Stimulated activated naive CD8-positive, alpha-beta T cell treated with anti-CD3 and anti-CD28 coated beads, Interleukin-15, amount 100 ng/mL, for 72 hours (primary cell): ENCODE data around the gene NAB1.
"Not testable (repeated sequence)": the region's sequence is repeated elsewhere in the genome, so short reads cannot be mapped to it uniquely, and the experiment has no call there.

Experiments
- ATAC-seq: fragments of 150-1000 bp; cut with Tn5 transposase; 2 replicates; pipeline ENCODE4 v1.10.0; 2021; ENCODE audit warnings: mild to moderate bottlenecking, moderate library complexity
- DNase-seq, 2 donors: peaks; one replicate each; pipeline ENCODE4 v3.0.0; 2021 to 2022
- H3K27ac Mint-ChIP-seq, 2 donors: one replicate each; pipeline ENCODE4 v1.8.0; 2022; ENCODE audit warnings: mild to moderate bottlenecking in 2 of 2, mixed read lengths in 2 of 2, moderate library complexity in 2 of 2
- H3K27me3 Mint-ChIP-seq: one replicate; pipeline ENCODE4 v1.8.0; 2022; ENCODE audit warnings: mixed read lengths
- H3K4me1 Mint-ChIP-seq: one replicate; pipeline ENCODE4 v1.8.0; 2022; ENCODE audit warnings: mild to moderate bottlenecking, mixed read lengths
- H3K4me3 Mint-ChIP-seq, 2 donors: one replicate each; pipeline ENCODE4 v1.8.0; 2022; ENCODE audit warnings: mild to moderate bottlenecking in 2 of 2, mixed read lengths in 2 of 2, moderate library complexity in 1 of 2
- H3K9me3 Mint-ChIP-seq, 2 donors: one replicate each; pipeline ENCODE4 v1.8.0; 2022; ENCODE audit warnings: mixed read lengths in 2 of 2

NAB1 gene, protein sequence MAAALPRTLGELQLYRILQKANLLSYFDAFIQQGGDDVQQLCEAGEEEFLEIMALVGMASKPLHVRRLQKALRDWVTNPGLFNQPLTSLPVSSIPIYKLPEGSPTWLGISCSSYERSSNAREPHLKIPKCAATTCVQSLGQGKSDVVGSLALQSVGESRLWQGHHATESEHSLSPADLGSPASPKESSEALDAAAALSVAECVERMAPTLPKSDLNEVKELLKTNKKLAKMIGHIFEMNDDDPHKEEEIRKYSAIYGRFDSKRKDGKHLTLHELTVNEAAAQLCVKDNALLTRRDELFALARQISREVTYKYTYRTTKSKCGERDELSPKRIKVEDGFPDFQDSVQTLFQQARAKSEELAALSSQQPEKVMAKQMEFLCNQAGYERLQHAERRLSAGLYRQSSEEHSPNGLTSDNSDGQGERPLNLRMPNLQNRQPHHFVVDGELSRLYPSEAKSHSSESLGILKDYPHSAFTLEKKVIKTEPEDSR

DNA sequence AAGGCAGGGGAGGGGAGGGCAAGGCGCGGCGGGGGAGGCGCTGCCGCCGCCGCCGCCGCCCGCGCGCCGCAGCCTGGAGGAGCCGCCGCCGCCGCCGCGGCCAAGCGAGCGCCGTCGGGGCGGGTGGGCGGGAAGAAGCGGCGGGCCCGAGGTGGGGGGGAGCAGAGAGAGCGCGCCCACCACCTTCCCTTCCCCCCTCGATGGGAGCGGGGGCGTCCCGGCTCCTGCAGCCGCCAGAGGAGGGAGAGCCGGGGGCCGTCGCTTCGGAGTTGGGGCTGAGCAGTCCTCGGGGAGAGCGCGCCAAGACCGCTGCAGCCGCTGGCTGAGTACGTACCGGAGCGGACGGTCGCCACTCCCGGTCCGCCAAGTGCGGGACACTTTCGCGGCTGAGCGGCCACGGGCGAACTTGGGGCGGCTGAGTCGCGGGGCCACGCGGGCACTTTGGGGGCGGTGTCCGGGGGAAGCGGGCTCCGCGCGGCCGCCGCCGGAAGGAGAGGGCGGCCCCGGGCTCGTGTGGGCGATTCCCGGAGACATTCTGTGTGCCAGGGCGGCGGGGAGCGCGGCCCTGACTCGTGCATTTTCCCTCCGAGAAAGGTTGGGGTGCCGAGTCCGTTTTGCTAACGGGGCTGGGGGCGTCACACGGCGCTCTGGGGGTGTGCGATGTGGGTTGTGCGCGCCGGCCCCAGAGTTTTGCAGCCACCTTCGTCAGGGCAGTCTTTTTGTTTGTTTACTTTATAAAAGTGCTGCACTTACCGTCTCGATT, at the start of gene NAB1:
Gene NAB1 (plus strand): TSS at position 49 of the 763 bp plus-strand sequence. CDS start 10,094 bp downstream, outside the sequence.
- peak within 1 kb of the TSS; percentile 94 for H3K27ac Mint-ChIP-seq
- H3K9me3 Mint-ChIP-seq: no peaks in the 10 kb centered on the region
- peak; percentile 63 to 65 for DNase-seq
- ATAC-seq: peak; percentile 75
- peak within 1 kb of the TSS; percentile 90 to 96 for H3K4me3 Mint-ChIP-seq
- H3K4me1 Mint-ChIP-seq: peaks cover 33% of the 10 kb centered on the region
- no peaks in the 10 kb centered on the region for H3K27me3 Mint-ChIP-seq

DNA sequence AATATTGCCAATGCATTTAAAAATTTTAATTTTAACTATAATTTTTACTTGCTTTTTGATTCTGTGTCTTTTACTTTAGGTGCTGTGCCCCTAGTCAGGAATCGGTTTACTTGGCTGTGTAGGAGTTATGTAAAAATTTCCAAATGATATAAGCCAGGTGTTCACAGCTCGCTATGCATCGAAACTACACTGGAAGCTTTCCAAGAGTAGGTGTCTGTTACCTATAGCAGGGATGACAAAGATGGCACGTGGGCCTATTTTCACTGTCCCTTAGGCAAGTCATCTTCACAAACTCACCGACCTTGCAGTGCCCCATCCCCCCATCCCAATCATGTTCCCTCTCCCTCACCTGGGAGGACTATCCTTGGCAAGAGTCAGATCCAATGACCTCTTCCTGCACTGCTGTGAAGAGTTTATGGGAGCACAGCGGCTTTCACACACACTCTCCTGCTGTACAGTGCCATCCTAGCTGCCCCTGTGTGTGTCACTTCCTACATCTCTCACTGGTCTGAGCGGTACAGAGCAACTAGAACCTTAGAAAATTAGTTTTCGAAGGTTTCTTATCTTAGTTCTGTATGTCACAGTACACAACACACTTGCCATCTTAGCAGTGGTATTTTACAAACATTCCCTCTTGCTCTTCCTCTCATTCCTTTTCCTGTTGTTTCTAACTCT, 49.2 kb upstream of the NAB1 start:
- H3K27ac Mint-ChIP-seq: peak overlapping the region in 1 of 2 donors; percentile 73
- peaks cover 13% of the 10 kb centered on the region for H3K4me1 Mint-ChIP-seq
- no peak overlapping the region for H3K4me3 Mint-ChIP-seq
- H3K9me3 Mint-ChIP-seq: no peaks in the 10 kb centered on the region
- H3K27me3 Mint-ChIP-seq: no peaks in the 10 kb centered on the region
- ATAC-seq (no peak), DNase-seq (no peak)

DNA sequence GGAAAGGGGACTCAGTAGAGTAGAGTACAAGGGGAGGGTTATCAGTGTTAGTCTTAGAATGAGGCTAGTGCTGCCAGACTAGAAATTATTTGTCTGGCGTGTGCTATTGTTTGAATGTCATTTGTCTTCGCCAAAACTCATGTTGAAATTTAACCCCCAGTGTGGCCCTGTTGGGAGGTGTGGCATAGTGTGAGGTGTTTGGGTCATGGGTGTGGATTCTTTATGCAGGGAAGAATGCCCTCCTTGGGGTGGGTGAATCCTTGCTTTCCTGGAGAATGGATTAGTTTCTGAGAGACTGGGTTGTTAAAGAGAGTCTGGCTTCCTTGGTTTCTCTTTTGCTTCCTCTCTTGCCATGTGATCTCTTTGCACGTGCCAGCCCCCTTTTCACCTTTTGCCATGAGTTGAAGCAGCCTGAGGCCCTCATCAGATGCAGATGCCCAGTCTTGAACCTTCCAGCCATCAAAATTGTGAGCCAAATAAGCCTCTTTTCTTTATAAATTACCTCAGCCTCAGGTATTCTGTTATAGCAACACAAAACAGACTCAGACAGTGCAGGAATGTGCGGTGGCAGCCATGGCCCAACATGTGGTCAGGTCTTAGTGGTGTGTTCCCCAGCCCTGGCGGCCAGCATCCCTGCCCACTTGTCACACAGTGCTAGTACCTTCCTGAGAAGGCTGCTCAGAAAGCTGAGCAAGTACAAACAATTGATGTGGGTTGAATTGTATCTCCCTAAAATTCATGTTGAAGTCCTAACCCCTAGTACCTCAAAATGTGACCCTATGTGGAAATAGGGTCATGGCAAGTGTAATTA, 48.4 kb upstream of the NAB1 start:
- Mint-ChIP-seq H3K27me3 (no peaks in the 10 kb centered on the region), H3K27ac (peak overlapping the region; percentile 4 to 73), H3K4me3 (no peak overlapping the region), H3K9me3 (no peaks in the 10 kb centered on the region), H3K4me1 (peaks cover 13% of the 10 kb centered on the region)
- ATAC-seq (no peak), DNase-seq (no peak)

DNA sequence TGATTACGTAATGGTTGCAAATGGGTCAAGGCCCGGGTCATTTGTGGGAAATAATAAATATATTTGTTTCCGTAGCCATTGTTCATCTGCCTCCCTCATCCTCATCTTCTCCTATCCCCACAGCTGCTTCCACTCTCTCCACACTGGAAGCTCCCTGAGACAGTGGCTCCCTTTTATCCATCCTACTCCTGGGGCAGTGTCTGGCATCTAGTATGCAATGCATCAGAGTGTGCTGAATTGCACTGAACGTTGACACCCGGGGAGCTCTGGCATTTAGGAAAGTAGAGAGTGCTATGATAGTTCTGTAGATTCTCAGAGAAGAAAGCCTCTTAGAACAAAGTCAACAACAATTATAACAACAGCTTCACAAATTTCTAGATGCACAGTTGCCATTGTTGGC, 45.5 kb upstream of the NAB1 start:
- ATAC-seq (no peak), DNase-seq (no peak)
- no peaks in the 10 kb centered on the region for H3K27me3 Mint-ChIP-seq
- no peaks in the 10 kb centered on the region for H3K9me3 Mint-ChIP-seq
- no peak overlapping the region for H3K27ac Mint-ChIP-seq
- no peak overlapping the region for H3K4me3 Mint-ChIP-seq
- H3K4me1 Mint-ChIP-seq: peaks cover 13% of the 10 kb centered on the region

DNA sequence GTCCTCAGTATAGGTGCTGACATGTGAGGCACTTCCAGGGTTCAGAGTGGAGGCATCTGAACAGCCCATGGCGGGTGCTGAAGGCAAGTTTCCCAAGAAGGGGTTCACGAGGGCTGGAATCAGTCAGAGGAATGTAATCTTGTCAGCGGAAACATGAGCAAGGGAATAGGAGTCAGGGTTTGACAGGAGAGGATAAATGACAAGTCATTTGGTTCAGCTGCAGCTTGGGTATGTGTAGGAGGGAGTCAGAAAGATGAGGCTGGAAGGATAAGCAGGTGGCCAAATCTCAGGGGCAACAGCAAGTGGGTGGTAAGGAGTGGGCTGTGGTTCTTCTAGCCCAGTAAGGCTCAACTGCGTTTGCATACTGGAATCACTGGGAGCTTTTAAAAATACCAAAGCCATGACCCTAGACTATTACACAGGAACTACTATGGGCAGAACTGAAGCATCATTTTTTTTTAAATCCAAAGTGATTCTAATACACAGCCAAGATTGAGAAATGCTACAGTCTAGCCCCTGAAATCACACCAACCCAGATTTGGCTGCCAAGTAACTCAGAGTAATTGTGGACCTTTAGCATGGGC, 41.8 kb upstream of the NAB1 start:
- DNase-seq: no peak

DNA sequence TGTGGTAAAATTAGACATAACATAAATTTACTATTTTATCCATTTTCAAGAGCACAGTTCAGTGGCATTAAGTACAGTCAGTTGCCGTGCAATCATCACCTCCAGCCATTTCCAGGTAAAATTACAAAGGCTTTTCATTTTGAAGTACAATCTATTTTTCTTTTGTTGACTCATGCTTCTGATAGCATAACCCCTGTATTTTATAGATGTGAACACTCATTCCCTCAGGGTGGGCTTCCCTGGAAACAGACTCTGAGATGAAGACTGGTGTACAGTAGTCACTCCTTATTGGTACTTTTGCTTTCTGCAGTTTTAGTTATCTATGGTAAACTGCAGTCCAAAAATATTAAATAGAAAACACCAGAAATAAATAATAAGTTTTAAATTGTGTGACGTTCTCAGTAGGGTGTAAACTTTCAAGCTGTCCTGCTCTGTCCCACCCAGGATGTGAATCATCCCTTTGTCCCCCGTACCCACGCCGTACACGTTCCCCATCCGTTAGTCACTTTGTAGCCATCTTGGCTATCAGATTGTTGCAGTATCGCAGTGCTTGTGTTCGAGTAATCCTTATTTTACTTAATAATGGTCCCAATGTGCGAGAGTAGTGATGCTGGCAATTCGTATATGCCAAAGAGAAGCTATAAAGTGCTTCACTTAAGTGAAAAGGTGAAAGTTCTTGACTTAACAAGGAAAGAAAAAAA, 41.1 kb upstream of the NAB1 start:
- H3K27me3 Mint-ChIP-seq: no peaks in the 10 kb centered on the region
- H3K9me3 Mint-ChIP-seq: peaks cover 0 to 7% of the 10 kb centered on the region in 2 donors
- no peaks in the 10 kb centered on the region for H3K4me1 Mint-ChIP-seq
- H3K27ac Mint-ChIP-seq: no peak overlapping the region
- DNase-seq (no peak), ATAC-seq (no peak)
- H3K4me3 Mint-ChIP-seq: no peak overlapping the region

More for the DNA sequence above, 41.8 kb upstream of the NAB1 start:
- H3K4me3 Mint-ChIP-seq: no peak overlapping the region
- H3K27me3 Mint-ChIP-seq: no peaks in the 10 kb centered on the region
- H3K27ac Mint-ChIP-seq: no peak overlapping the region
- no peaks in the 10 kb centered on the region for H3K4me1 Mint-ChIP-seq
- peaks cover 0 to 7% of the 10 kb centered on the region in 2 donors for H3K9me3 Mint-ChIP-seq
- no peak for ATAC-seq

DNA sequence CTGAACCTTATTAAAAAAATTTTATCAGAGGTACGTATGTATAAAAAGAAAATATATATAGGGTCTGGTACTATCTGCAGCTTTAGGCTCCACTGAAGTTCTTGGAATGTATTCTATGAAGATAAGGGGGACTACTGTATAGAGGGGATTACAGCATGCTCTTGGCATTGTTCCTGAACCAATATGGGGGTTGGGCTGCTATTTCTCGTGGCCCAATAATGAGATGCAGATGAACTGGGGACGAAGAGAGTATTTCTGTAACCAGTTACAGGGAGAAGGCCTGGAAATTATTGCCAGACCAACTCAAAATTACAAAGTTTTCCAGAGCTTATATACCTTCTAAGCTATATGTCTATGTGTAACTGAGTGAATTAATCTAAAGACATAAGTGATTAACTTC, 40.0 kb upstream of the NAB1 start:
- DNase-seq, H3K4me1 Mint-ChIP-seq: not testable (repeated sequence)

DNA sequence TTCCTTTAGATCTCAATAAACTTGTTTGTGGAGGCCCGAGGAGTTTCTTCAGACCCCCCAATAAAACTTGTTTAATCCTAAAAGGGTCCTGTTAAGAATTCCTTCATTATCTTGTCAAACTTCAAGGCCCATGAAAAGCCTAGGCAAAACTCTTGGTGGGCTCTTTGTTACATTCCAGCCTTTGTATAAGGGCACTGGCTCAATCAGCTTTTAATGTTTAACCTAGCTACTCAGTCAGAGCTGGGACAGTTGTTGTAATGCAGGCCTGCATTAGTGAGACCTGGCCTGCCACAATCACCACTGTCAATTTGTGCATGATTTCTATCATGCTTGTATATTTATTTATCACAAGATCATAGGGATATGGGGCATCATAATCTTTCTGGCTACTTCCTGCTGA, 39.5 kb upstream of the NAB1 start:
- DNase-seq, H3K4me1 Mint-ChIP-seq, H3K27ac Mint-ChIP-seq, ATAC-seq, H3K4me3 Mint-ChIP-seq, H3K9me3 Mint-ChIP-seq, H3K27me3 Mint-ChIP-seq: not testable (repeated sequence)

More for the DNA sequence above, 40.0 kb upstream of the NAB1 start:
- not testable (repeated sequence) for H3K27ac Mint-ChIP-seq, H3K4me3 Mint-ChIP-seq, ATAC-seq, H3K9me3 Mint-ChIP-seq, H3K27me3 Mint-ChIP-seq

DNA sequence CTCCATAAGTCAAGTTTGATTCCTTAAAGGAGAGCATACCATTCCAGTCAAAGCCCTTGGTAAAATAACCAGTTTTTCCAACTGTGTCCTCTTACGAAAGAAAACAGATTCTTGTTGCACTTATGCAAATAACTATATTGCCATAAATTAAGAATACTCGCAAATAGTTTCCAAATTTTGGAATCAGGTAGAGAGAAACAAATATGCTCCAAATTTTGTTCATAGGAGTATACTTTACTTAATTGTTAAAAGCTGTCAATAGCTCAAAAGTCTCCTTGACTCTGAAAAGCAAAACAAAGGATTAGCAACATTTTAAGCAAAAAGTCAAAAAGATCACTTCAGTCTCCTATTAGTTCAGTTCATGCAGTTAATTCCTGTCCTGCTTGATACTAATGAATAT, 38.4 kb upstream of the NAB1 start:
- H3K27me3 Mint-ChIP-seq, H3K4me3 Mint-ChIP-seq, H3K9me3 Mint-ChIP-seq, H3K27ac Mint-ChIP-seq, ATAC-seq, DNase-seq, H3K4me1 Mint-ChIP-seq: not testable (repeated sequence)

DNA sequence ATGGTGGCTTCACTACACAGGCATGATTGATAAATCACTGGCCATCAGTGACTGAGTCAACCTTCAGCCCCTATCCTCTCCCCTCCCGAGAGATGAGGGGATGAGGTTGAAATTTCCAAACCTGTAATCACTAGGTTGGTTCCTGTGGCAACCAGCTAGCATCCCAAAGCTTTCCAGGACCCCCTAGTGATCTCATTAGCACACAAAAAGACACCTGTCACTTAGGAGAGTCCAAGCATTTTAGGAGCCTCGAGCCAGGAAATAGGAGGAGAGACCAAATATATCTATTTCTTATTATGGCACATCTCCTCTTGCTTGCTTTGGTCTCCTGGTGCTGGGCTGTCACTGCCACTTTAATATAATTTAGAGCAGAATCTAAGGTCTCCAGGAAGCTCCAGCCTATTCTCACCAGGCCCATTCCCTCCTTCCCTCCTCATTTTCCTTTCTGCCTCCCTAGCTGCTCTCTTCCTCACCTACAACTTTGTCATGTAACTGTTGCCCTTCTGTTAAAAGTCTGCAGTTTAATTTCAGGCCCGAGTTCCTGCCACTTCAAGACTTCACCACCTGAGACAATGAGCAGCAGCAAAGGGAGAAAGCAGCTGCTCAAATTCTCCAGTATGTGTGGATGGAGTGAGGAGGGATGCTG, 33.2 kb upstream of the NAB1 start:
- ATAC-seq (no peak), DNase-seq (no peak)
- Mint-ChIP-seq H3K4me1 (no peaks in the 10 kb centered on the region), H3K4me3 (no peak overlapping the region), H3K9me3 (peaks cover 7% of the 10 kb centered on the region in 2 donors), H3K27me3 (no peaks in the 10 kb centered on the region), H3K27ac (no peak overlapping the region)

DNA sequence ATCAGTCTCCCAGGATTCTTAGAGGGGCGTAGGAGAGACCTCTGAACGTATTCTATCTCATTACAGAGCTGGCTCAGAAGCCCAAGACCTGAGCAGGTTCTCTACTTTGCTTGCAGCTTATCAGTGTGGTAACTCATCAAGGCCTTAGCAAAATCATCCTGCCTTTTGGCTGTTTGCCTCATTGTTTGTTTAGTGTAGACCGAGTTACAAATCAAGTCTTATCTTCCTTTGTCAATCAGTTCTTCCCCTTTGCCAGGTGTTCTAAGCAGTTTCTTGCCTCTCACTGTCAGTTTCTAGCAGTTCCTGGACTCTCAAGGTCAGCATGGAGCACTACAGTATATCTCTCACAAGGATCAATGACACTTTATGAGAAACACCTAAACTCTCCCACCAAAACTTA, 30.9 kb upstream of the NAB1 start:
- Mint-ChIP-seq H3K9me3 (peaks cover 7% of the 10 kb centered on the region in 2 donors), H3K4me3 (no peak overlapping the region), H3K27ac (no peak overlapping the region), H3K27me3 (no peaks in the 10 kb centered on the region), H3K4me1 (no peaks in the 10 kb centered on the region)
- ATAC-seq: no peak
- no peak for DNase-seq

DNA sequence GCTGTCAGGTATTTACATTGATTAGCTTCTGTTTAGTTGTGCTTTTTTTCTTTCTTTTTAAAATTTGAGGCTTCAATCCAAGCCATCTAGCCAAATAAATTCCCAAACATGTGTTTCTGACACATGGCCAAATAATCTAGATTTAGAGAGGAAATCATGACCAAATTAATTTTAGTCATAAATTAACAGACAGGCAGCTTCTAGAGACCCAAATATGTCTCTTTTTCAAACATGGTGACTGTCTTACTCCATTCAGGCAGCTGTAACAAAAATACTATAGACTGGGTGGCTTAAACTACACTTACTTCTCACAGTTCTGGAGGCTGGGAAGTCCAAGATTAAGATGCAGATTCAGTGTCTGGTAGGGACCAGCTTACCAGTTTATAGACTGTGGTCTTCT, 23.2 kb upstream of the NAB1 start:
- no peak for DNase-seq
- H3K27me3 Mint-ChIP-seq: no peaks in the 10 kb centered on the region
- no peak overlapping the region for H3K4me3 Mint-ChIP-seq
- peaks cover 0 to 4% of the 10 kb centered on the region in 2 donors for H3K9me3 Mint-ChIP-seq
- peaks cover 25% of the 10 kb centered on the region for H3K4me1 Mint-ChIP-seq
- H3K27ac Mint-ChIP-seq: no peak overlapping the region
- ATAC-seq: no peak

DNA sequence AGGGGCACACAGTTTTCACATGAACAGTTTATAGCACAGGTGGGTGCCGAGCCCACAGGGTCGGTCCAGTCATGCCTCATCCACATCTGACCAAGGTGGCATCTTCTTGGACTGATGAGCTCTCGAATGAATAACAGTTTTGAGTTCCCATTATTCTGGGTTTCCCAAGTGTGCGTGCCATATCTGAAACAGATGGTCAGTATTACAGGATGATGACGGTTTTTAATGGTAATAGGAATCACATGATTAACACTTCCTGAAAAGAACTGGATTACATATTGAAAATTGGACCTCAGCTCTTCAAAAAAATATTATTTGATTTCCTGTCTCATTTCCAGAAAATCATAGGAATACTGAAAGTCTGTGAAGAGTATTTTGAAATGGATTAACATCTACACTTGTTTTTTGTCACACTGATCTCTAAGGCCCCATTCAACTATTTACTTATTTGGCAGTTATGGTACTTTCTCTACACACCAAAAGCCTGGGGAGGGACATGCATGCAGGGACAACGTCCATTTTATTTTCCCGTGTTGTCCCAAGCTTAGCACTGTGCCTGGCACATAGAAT, 22.2 kb upstream of the NAB1 start:
- Mint-ChIP-seq H3K4me1 (peaks cover 25% of the 10 kb centered on the region), H3K27me3 (no peaks in the 10 kb centered on the region), H3K27ac (no peak overlapping the region), H3K4me3 (no peak overlapping the region), H3K9me3 (peaks cover 0 to 4% of the 10 kb centered on the region in 2 donors)
- DNase-seq: no peak
- ATAC-seq: no peak
